GM21723 (cell line): ENCODE measurements around the gene ATP2A1.
"Not testable (repeated sequence)": the region's sequence is repeated elsewhere in the genome, so short reads cannot be mapped to it uniquely, and the experiment has no call there.

ENCODE experiments used
- ATAC-seq: cut with Tn5 transposase; IDR thresholded peaks from one replicate; pipeline ENCODE4 v1.9.1; 2021; ENCODE audit warnings: mild to moderate bottlenecking, moderate library complexity; ENCODE audit not compliant: unreplicated experiment

Gene ATP2A1

DNA sequence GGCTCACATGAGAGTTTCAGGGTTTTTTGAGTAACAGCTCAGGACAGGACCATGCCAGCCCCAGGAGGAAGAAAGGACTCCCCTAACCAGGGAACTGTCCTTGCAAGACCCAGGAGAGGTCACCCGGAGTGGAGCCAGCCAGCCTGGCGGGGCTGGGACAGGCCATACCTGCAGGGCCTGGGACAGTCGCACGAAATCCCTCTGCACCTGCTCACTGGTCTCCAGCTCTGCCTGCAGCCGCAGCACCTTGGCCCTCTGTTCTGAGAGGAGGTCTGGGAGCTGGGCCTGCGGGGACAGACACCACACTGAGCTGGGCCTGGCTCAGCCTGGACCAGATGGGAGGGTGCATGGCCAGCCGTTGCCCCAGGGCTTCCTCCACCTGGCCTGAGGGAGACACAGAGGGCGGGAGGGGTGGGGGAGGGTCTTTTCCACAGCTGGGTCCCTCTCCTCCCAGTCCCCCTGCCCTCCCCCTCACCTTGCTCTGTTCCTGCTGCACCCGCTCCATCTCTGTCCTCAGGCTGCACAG lies 27.0 kb downstream of the ATP2A1 start:
- ATAC-seq, result no peak

DNA sequence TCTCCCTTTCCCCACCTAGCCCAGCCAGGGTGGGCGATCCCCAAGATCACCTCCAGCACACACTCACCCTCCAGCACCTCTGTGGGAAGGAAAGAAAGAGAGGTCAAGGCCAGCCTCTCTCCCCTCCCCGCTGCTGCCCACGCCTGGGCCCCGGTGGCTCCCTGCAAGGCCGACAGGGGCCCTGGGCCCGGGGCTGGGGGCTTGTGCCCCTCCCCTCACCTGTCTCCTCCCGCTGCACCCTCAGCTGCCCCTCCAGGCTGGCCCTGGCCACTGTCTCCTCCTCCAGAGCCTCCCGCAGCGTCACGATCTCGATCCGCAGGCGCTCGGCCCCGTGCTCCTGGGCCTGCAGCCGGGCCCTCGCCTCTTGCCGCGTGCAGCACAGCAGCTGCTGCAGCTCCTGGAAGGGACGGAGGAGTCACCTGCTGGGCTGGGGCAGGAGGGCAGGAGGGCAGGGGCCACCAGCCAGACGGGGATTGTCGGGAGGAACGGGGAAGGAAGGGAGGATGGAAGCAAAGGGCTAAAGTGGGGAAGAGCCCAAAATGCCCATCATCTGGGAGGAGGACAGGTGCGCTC lies 27.6 kb downstream of the ATP2A1 start:
- no peak for ATAC-seq

DNA sequence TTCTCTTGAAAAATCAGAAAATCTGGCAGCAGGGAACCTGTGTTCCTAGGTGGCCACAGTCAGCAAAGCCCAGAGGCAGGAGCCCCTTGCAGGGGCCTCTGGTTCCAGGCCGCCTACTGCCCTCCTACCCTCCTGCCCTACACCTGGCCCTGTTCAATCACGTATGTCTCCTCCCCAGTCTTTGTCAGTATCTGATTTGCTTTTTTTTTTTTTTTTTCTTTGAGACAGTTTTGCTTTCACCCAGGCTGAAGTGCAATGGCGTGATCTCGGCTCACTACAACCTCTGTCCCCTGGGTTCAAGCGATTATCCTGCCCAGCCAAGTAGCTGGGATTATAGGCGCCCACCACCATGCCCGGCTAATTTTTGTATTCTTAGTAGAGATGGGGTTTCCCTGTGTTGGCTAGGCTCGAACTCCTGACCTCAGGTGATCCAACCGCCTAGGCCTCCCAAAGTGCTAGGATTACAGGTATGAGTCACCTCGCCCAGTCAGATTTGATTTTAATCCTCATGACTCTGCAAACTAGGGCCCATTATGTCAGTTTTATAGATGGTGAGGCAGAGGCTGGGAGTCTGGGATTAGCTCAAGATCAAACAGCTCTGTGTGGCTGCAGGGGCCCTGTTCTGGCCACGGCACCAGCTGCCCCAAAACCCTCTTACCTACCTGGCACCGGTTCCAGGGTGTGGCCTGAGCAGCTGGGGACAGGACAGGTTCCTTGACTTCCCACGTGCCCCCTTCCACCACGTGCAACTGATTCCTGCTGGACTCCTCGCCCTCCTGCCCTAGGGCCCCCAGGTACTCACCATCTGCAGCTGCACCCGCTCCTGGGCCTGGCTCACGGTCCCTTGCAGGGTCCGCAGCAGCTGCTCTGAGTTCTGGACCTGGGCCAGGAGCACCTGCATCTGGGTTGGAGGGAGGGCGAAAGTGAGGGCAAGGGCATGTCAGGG lies 32.1 kb downstream of the ATP2A1 start:
- no peak for ATAC-seq

DNA sequence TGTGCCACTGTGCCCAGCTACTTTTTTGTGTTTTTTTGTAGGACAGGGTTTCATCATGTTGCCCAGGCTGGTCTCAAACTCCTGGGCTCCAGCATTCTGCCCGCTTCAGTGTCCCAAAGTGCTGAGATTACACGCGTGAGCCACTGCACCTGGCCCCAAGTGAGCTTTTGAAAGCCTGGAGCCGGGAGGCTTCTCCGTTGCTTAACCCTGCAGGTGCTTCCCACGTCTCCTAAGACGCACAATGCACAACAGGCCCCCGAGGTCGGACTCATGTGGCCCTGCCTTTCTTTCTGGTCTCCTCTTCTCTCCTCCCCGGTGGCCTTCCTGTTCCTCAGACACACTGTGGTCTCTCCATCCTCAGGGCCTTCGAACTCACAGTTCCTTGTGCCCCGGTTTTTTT lies 34.3 kb downstream of the ATP2A1 start:
- no peak for ATAC-seq

- no peak for ATAC-seq
These were observed 35.8 kb downstream of the ATP2A1 start for GRCh38 chr16:28913946-28914724.

GRCh38 chr16:28915181-28915580 lies 36.9 kb downstream of the ATP2A1 start:
- ATAC-seq, result no peak

GRCh38 chr16:28917095-28917494 lies 38.8 kb downstream of the ATP2A1 start:
- ATAC-seq, result no peak

DNA sequence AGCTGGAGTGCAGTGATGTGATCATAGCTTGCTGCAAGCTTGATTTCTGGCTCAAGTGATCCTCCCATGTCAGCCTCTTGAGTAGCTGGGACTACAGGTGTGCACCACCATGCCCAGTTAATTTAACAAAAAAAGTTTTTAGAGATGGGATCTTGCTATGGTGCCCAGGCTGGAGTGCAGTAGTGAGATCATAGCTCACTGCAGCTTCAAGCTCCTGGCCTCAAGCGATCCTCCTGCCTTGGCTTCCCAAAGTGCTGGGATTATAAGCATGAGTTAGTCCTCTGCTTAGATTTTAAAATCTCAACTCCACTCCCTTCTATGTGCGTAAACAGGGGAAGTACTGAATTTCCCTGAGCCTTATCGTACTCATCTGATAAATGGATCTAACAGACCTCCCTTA lies 40.4 kb downstream of the ATP2A1 start:
- ATAC-seq, result no peak

DNA sequence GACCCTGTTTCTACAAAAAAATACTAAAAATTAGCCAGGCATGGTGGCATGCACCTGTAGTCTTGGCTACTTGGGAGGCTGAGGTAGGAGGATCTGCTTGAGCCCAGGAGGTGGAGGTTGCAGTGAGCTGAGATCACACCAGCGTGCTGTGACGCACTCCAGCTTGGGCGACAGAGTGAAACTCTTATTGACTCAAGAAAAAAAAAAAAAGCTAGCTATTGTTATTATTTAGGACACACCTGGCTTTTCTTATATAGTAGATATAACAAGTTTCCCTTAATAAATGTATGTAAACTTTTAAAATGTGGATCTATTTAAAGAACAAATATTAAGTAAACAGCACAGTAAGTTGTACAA lies 44.9 kb downstream of the ATP2A1 start:
- ATAC-seq, result no peak

- ATAC-seq, result peak; percentile 70
These were observed 45.5 kb downstream of the ATP2A1 start for GRCh38 chr16:28923652-28924398.

DNA sequence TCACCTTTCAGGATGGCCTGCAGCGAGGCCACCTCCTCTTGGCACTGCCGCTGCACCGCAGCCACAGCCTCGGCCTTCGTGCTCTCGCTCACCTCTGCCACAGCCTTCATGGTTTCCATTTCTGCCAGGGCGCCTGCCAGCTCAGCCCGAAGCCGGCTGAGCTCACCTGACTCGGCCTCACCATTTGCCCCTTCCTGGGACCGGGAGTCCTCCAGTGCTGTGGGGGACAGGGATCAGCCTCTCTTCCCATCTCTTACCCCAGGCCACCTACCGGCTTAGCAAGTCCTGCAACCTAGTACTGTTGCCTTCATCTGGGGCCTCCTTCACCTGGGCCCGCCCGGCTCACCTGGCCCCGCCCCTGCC lies 46.1 kb downstream of the ATP2A1 start:
- no peak for ATAC-seq

DNA sequence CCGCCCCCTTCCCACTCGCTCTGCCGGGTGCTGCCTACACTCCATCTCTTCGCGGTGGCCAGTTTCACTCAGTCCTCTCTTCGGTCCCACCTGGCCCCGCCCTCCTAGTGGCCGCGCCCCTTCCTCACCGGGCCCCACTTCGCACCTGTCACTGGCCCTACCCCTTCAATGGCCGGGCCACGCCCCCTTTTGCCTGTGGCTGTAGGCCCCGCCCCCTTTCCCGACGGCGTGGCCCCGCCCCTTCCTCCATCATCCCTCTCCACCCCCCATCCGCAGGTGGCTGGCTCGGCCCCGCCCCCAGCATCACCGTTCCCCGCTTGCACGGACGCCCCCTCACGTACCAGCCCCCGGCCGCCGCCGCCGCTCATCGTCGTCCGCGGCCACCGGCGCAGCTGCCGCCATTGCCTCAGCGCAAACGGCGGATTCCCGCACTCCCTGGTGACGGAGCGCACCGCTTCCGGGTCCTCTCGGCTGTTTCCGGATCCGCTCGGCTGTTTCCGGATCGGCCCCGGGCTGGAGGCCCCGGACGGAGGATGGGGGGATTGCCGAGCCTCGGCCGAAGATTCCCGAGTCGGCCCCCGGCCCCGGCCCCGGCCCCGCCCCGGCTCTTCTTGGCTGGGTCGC lies 46.6 kb downstream of the ATP2A1 start, which contains the start of gene RABEP2:
Gene RABEP2, minus strand, starts transcription at position 477 of the 624 bp plus-strand sequence. Its CDS starts 75 bp downstream, at position 402.
- peak; percentile 60 for ATAC-seq

GRCh38 chr16:28925386-28926228 lies 47.3 kb downstream of the ATP2A1 start:
- ATAC-seq, result peak; percentile 31

- ATAC-seq, result not testable (repeated sequence)
These were observed 48.0 kb downstream of the ATP2A1 start for GRCh38 chr16:28926284-28926683.

GRCh38 chr16:28927815-28928214 lies 49.5 kb downstream of the ATP2A1 start:
- ATAC-seq, result no peak

DNA sequence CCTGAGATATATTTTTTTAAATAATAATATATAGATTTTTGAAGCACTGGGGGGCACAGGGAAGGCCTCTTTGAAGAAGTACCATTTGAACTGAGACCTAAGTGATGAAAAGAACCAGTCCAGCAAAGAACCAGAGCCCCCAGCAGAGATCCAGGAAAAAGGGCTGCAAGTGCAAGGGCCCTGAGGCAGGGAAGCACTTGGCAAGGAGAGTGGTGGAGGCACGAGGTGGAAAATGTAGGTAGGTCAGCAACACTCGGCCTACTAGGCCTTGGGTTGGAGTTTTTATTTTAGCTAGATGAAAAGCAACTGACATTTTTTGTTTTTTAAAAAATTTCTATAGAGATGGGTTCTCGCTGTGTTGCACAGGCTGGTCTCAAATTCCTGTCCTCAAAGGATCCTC lies 51.9 kb downstream of the ATP2A1 start:
- ATAC-seq, result no peak

DNA sequence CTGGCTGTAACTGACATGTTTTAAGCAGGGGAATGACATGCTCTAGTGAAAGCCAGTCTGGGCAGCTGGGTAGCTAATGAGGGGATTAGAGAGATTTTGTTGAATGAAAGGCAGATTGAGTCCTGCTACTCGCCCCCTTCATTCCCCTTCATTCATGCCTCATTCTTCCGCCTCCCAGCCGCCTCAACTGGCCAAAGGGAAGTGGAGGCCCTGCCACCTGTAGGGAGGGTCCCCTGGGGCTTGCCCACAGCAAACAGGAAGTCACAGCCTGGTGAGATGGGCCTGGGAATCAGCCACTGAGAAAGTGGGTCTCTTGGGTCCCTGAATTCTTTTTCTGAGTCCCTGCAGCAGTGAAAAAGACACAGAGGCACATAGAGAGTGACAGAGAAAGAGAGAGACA lies 52.4 kb downstream of the ATP2A1 start:
- no peak for ATAC-seq

- ATAC-seq, result no peak
These were observed 53.5 kb downstream of the ATP2A1 start, which contains the start of gene CD19 for GRCh38 chr16:28931801-28932225. Gene CD19 (plus strand): TSS chr16:28931971. CDS start chr16:28932001, 30 bp downstream.
